SU-DHL-6 (cell line): ENCODE data around the gene DMXL1.

ENCODE experiments used
- CTCF ChIP-seq: fragments of 200-600 bp; sonication (generic); IDR thresholded peaks from one replicate; pipeline ENCODE4 v1.5.1; 2017; ENCODE audit warnings: antibody characterized with exemption, mild to moderate bottlenecking, low read length, moderate library complexity; ENCODE audit not compliant: insufficient read depth, poor library complexity, severe bottlenecking
- EZH2phosphoT487 ChIP-seq: fragments of 200-600 bp; sonication (generic), shearing (Covaris generic); conservative IDR thresholded peaks from 2 replicates; pipeline ENCODE4 v1.6.1; 2018; ENCODE audit warnings: mild to moderate bottlenecking, antibody characterized with exemption, low read length, moderate library complexity, mixed read lengths

DNA sequence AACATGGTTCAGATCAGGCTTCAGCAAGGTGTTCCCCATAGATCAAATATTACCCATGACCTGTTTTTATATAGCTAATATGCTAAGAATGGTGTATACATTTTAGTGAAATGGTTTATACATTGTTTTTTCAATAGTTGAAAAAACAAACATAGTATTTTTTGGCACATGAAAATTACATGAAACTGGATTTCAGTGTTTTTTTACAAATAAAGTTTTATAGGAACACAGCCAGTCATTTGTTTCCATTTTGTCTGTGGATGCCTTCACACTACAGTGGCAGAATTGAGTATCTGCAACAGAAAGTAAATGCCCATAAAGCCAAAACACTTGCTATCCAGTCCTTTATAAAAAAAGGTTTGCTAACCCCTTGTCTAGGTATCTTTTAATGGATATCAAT lies 150.4 kb downstream of the DMXL1 start:
- TF ChIP-seq CTCF: no peak
- no peak for TF ChIP-seq EZH2phosphoT487
